Heart left ventricle (tissue), 13 donors: ENCODE measurements around the gene STARD3NL.

Experiments used
- POLR2A ChIP-seq, 2 donors: fragments of 450-650 bp; IDR thresholded peaks; one replicate each; pipeline ENCODE4 v1.6.1; 2017; ENCODE audit warnings: antibody characterized with exemption in 2 of 2, mild to moderate bottlenecking in 2 of 2, moderate library complexity in 2 of 2
- TF ChIP-seq, protein P1 (sequence below), 12 donors: fragments of 200-600 bp; sonication (generic) in 4 of 12; IDR thresholded peaks; one replicate each; pipeline versions ENCODE4 v1.5.0 to v1.8.0; 2018 to 2022; ENCODE audit warnings: antibody characterized with exemption in 12 of 12, mild to moderate bottlenecking in 5 of 12
- donor health status: ischemic (EF 13 %, LVEDD 7.1; RV severe dilation, severe dysfunction).
- donor health status: DM: no; HTN: yes; CAD: no.
- donor health status: DM: no; HTN: no; CAD: no.
- donor health status: ischemic (EF 25% LVEDD 6.9; RV normal size, moderate dysfunction).
- donor health status: ischemic (EF 25% LVEDD 5.7; RV mildly dilated, moderate dysfunction).
- donor health status: ischemic (EF 35%, LVEDD 5.7; RV mildly dilated, moderate dysfunction).
- donor health status: nonischemic (EF 11% LVEDD 7.7; RV severe dilation, severe dysfunction).
- donor health status: DM: yes; HTN: yes; CAD: no.
- donor health status: PGD.
- donor health status: ischemic (EF 29% LVEDD 5.4; RV normal size, mild dysfunction).
- donor health status: nonischemic (EF 23%, LVEDD 6.1; RV moderate dilation, normal function).

DNA sequence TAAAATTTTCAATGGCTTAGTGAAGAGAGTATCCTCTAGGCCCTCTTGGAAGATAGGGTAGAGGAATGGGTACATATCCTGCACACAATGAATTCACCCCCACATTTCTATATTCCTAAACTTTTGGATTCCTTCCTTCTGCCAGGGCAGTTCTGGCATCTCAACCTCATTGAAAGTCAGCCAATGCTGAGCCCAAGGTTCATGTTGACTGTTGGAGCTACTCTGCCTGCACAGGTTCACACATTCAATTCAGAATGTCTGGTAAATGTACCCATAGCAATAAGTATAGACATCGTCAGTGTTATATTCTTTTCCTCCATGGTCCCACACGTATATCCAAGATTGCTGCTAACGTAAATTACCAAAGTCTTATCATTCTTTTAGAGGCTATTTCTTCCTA is 48.9 kb upstream of the STARD3NL start:
- TF ChIP-seq, protein P1, sequence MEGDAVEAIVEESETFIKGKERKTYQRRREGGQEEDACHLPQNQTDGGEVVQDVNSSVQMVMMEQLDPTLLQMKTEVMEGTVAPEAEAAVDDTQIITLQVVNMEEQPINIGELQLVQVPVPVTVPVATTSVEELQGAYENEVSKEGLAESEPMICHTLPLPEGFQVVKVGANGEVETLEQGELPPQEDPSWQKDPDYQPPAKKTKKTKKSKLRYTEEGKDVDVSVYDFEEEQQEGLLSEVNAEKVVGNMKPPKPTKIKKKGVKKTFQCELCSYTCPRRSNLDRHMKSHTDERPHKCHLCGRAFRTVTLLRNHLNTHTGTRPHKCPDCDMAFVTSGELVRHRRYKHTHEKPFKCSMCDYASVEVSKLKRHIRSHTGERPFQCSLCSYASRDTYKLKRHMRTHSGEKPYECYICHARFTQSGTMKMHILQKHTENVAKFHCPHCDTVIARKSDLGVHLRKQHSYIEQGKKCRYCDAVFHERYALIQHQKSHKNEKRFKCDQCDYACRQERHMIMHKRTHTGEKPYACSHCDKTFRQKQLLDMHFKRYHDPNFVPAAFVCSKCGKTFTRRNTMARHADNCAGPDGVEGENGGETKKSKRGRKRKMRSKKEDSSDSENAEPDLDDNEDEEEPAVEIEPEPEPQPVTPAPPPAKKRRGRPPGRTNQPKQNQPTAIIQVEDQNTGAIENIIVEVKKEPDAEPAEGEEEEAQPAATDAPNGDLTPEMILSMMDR (IDR thresholded peaks at IDR 0.05), result no peak
- no peak for TF ChIP-seq POLR2A (IDR thresholded peaks at IDR 0.05)
